ENCODE data around the gene PADI6.
"Not testable (repeated sequence)": the region's sequence is repeated elsewhere in the genome, so short reads cannot be mapped to it uniquely, and the experiment has no call there.

Gene PADI6

GRCh38 chr1:17405898-17406759 lies 34.1 kb downstream of the PADI6 start:
- peak; percentile 9 for DNase-seq (ENCODE audit: low read depth)

- DNase-seq (ENCODE audit: low read depth), result not testable (repeated sequence)
Measured at GRCh38 chr1:17406760-17407475, 34.9 kb downstream of the PADI6 start.

GRCh38 chr1:17407786-17408514 lies 36.0 kb downstream of the PADI6 start:
- DNase-seq (ENCODE audit: low read depth), result not testable (repeated sequence)

- no peak for DNase-seq (ENCODE audit: low read depth)
Measured at GRCh38 chr1:17409391-17409811, 37.4 kb downstream of the PADI6 start.

GRCh38 chr1:17412093-17412870 lies 40.3 kb downstream of the PADI6 start:
- no peak for DNase-seq (ENCODE audit: low read depth)

GRCh38 chr1:17414022-17414421 lies 42.0 kb downstream of the PADI6 start:
- DNase-seq (ENCODE audit: low read depth), result no peak

- DNase-seq (ENCODE audit: low read depth), result no peak
Measured at GRCh38 chr1:17416389-17416788, 44.4 kb downstream of the PADI6 start.

- peak; percentile 52 for DNase-seq (ENCODE audit: low read depth)
Measured at GRCh38 chr1:17419626-17420328, 47.8 kb downstream of the PADI6 start.

GRCh38 chr1:17420391-17420918 lies 48.5 kb downstream of the PADI6 start:
- no peak for DNase-seq (ENCODE audit: low read depth)

- no peak for DNase-seq (ENCODE audit: low read depth)
Measured at GRCh38 chr1:17422461-17422860, 50.5 kb downstream of the PADI6 start.

- DNase-seq (ENCODE audit: low read depth), result no peak
Measured at GRCh38 chr1:17423781-17424245, 51.8 kb downstream of the PADI6 start.

GRCh38 chr1:17425806-17426600 lies 54.0 kb downstream of the PADI6 start:
- DNase-seq (ENCODE audit: low read depth), result no peak

- no peak for DNase-seq (ENCODE audit: low read depth)
Measured at GRCh38 chr1:17427696-17428660, 56.0 kb downstream of the PADI6 start.

GRCh38 chr1:17429183-17429582 lies 57.2 kb downstream of the PADI6 start:
- no peak for DNase-seq (ENCODE audit: low read depth)

- no peak for DNase-seq (ENCODE audit: low read depth)
Measured at GRCh38 chr1:17432412-17432811, 60.4 kb downstream of the PADI6 start.

- DNase-seq (ENCODE audit: low read depth), result no peak
Measured at GRCh38 chr1:17433261-17433660, 61.3 kb downstream of the PADI6 start.

GRCh38 chr1:17434016-17434415 lies 62.0 kb downstream of the PADI6 start:
- no peak for DNase-seq (ENCODE audit: low read depth)

GRCh38 chr1:17434601-17435000 lies 62.6 kb downstream of the PADI6 start:
- no peak for DNase-seq (ENCODE audit: low read depth)
